Esophagus mucosa (tissue), 1 donor: ENCODE measurements around the gene ZEB2. TPM values are rescaled to one million over a fixed set of nuclear protein-coding genes. Genes with fewer than 3 reads are reported as not detected.
A peak's percentile ranks its signal among the peaks of the same experiment; 100 is the strongest.

Source experiments
- ATAC-seq: fragments of 200-7000 bp; cut with Tn5 transposase; one replicate; pipeline ENCODE4 v1.9.1; 2020
- total RNA-seq: library from RNA; stranded (reverse); gene quantifications from one replicate; pipeline ENCODE4 v1.2.4, GENCODE V29; 2023
- donor health status: DM: yes; HTN: yes; CAD: no.

ZEB2 gene
- total RNA-seq, 1 donor from 2014 or later = 6.5 TPM

DNA sequence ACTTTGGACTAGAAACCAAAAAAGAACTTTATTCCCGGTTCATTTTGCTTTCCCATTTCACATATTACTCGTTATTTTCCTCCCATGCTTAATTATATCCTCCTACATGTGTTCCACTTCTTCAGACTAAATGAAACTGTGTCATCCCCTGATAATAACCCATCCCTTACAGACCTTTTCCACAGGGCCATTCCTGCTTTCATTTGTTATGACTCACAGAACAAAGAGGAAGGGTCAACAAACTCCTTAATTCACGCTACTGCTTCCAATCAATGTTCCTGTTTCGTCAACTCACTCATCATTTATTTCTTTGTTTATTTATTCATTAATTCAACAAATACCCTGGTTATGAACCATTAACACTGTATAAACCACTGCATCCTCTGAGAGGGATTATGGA, 104.5 kb downstream of the ZEB2 start:
- no peak for ATAC-seq

DNA sequence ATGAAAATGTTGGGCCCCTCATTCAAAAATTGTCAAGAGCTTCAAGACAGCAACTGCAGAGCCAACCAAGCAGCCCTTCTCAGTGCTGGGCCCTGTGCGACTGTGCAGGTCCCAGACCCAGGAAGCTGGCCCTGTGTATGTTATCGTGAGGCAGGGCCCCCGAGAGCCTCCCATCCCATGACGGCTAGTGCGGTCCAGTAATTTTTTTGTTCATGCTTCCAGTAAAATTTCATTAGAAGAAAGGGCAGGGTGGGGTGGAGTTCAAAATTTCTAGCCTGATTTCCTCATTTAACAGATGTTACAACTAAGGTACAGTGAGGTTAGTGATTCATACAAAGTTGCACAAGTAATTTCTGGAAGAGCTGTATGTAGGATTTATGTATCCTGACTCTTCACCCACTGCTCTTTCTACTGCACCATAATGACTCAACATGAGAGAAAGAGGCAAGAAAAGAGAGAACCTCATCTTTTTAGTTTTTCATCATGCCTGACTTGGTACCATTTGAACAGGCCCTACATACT, 105.5 kb downstream of the ZEB2 start:
- ATAC-seq = peak; percentile 99

DNA sequence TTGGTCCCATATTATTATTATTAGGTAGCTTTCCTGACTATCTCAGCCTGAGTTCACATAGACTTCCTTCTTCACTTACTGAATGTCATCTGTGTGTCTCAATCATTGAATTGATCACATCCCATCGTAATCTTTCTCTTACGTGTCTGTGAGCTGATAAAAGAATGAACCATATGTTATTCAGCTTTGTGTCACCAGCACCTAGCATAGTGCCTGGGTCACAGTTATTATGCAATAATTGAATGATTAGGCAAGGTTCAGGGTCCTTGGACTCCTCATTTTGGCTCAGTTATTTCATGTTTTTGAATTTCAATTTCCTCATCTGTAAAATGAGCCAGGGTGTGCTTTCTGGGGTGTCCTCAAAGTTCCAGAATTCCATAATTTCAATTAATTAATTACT, 107.2 kb downstream of the ZEB2 start:
- no peak for ATAC-seq

DNA sequence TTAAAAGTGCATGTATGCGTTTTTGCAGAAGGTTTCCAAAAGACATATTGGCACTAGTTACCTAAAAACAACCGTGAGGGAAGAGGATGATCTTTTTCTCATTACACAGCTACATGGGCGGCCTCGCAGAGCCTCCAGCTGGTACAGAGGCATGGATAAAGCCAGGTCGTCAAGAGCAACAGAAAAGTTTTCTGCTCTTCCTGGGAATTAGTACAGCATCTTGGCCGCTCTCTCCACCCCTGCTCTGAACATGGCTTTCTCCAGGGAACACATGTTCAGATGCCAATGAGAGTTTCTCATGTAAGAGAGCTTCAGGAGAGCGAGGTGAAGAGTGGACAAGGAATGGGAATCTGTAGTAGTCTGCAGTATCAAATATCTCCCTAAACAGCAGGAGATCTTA, 108.4 kb downstream of the ZEB2 start:
- ATAC-seq = no peak

DNA sequence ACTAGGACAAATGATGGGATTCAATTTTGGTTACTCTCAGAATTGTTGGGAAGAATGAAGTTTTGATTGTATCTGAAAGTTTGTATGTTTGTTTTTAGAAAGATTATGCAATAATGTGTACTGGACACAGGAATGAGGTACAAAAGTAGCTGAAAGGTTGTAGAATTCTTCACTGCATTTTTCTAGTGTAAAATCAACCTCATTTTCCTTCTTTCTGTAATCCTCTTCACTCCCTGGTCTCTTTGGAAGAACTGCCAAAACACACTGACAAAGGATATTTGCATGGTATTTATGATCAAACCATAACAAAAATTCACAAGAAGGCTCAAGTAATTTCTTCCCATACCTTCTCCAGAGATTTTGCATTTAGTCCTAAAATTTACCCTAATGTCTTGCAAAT, 110.7 kb downstream of the ZEB2 start:
- ATAC-seq = no peak

GRCh38 chr2:144407262-144407661, 112.7 kb downstream of the ZEB2 start:
- no peak for ATAC-seq

GRCh38 chr2:144405982-144406788, 113.7 kb downstream of the ZEB2 start:
- ATAC-seq = no peak

- no peak for ATAC-seq
Observed at GRCh38 chr2:144405321-144405720, 114.6 kb downstream of the ZEB2 start.

DNA sequence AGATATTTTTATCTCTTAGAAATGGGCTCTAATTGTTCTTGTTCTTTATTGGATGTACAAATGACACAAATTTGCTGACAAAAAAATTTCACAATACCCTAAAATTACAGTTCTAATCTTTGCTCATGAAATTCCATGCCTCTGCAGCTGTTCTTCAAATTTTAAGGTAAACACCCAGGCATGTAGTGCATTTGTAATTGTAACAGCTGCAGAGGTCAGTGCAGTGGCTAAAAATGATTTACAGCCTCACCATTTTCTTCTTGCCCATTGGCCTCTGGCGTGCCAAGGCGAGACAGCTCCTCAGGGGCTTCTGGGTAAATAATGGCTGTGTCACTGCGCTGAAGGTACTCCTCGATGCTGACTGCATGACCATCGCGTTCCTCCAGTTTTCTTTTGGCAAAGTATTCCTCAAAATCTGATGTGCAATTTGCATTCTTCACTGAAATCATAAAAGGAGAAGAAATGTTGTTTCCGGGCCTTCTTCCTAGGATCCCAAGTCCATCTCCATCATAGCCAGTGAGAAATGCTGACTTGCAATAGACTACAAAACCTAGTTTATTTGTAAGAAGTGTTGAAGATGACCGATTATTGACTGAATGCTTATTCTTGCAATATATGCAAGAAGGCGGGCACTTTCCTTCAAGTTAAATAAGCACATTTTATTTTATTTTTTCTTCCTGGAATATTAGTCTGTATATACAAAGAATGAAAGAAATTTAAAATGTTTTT, 115.2 kb downstream of the ZEB2 start:
- no peak for ATAC-seq

GRCh38 chr2:144403933-144404332, 116.0 kb downstream of the ZEB2 start:
- no peak for ATAC-seq

DNA sequence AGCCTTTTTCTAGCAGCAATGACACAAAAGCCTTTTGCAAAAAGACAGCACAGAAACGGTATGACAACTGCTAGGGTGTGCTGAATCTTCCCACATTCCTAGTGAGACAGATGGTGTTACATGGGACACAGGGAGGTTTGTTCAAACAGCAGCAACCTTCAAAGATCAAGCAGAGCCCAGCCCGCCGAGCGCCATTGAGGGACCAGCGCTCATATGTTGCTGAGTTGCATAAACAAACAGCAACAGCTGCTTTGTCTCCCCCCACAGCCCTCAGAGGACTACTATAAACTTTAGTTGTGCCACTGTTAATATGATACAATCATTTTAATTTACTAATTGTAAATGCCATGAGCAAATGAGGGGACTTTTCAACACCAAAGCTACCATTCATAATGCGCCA, 117.7 kb downstream of the ZEB2 start:
- ATAC-seq = no peak

DNA sequence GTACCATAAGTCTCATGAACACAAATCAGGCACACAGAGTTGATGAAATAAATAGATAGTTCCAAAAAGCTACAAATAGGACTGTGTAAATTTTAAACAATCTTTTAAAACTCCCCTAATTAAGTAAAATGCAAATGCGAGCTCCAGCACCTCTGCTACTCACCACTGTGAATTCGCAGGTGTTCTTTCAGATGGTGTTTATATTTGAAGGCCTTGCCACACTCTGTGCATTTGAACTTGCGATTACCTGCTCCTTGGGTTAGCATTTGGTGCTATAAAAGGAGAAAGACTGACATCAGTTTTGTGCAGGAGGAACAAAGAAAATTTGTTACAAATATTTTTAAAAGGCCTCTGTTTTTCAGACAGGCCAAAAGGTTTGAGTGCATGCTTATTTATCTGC, 118.9 kb downstream of the ZEB2 start:
- ATAC-seq = no peak

- ATAC-seq = no peak
Observed at GRCh38 chr2:144396318-144396717, 123.6 kb downstream of the ZEB2 start.

- no peak for ATAC-seq
Observed at GRCh38 chr2:144390424-144391020, 129.4 kb downstream of the ZEB2 start.

DNA sequence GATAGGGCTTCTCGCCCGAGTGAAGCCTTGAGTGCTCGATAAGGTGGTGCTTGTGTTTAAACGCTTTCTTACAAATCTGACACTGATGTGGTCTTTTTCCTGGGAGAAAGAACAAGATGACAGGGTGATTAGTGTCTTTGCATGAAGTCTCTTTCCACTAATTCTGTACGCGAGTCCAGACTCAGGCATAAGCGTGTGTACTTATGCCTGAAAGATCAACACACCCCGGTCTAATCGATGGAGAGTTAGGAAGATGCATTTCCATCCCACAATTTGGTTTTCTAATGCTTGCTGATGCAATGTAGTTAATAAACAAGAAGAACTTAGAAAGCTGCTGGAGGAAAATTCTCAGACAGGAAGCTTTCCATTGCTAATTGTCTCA, 130.0 kb downstream of the ZEB2 start:
- ATAC-seq = no peak

GRCh38 chr2:144389151-144389929, 130.6 kb downstream of the ZEB2 start:
- peak; percentile 52 for ATAC-seq

- no peak for ATAC-seq
Observed at GRCh38 chr2:144385381-144385780, 134.5 kb downstream of the ZEB2 start.

DNA sequence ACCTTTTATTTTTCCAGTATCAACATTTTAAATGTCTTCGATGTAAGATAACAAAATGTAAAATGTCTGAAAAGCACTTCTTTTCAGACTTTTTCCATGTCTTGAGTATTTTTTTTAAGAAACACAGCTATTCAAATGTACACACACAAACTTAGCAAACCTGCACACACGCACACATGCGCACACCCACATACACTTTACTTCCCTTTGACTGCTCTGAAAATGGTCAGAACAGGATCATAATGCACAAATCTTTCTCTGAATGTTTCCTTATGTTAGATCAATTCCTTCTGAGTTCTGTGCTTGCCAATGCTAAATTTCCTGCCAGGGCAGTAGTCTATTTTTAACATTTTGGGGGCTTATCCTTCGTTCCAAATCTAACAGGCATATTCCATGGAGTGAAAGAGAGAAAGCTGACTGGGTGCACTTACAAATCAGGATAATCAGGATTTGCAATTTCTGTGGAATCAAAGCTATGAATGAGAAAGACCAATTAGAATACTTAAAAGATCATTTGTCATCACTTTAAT, 136.3 kb downstream of the ZEB2 start:
- no peak for ATAC-seq

- peak; percentile 54 for ATAC-seq
Observed at GRCh38 chr2:144382849-144383248, 137.1 kb downstream of the ZEB2 start.

- ATAC-seq = no peak
Observed at GRCh38 chr2:144381716-144382115, 138.2 kb downstream of the ZEB2 start.

DNA sequence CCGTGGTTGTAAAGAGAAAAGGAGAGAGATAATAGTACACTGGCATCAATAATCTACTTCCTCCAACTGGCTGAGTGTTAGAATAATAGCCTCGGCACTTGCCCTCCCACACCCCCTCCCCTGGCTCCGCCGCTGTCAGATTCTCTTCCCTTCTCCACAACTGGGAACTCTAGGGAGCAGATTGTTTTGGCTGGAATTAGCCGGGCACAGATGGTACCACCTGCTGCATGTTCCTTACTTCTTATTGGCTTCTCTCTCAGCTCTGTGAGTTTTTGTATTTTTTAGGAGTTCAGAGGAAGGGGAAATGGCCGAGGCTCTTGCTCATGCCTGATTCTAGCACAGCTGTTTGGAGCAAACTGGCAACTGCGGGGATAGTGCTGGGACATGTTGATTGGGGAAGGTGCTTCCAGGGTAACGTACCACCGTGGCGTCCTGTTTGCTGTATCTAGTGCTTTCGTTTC, 140.0 kb downstream of the ZEB2 start:
- ATAC-seq = no peak

DNA sequence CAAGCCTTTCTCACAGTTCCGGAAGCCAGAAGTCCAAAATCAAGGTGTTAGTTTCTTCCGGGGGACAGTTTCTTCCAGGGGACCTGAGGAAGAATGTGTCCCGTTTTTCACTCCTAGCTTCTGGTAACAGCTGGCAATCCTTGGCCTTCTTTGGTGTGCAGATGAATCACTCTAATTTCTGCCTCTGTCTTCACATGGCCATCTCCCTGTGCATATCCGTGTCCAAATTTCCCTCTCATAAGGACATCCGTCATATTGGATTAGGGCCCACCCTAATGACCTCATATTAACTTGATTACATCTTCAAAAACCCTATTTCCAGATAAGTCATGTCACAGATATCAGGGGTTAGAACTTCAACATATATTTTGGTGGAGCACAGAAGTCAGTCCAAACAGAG, 141.4 kb downstream of the ZEB2 start:
- ATAC-seq = no peak
